ENCODE measurements around the gene C1orf141.
"Not testable (repeated sequence)": the region's sequence is repeated elsewhere in the genome, so short reads cannot be mapped to it uniquely, and the experiment has no call there.

The C1orf141 gene

GRCh38 chr1:67146101-67146500, 11.3 kb upstream of the C1orf141 start:
- H3K4me3 ChIP-seq (replicated peaks; ENCODE audit: low read depth, low read length) = no peak overlapping the region
- TF ChIP-seq CTCF (IDR thresholded peaks at IDR 0.05; ENCODE audit: low read depth, low read length, missing control alignments) = no peak
- DNase-seq (ENCODE audit: extremely low read depth, low read depth) = no peak

- no peak for DNase-seq (ENCODE audit: extremely low read depth, low read depth)
- H3K4me3 ChIP-seq (replicated peaks; ENCODE audit: low read depth, low read length) = no peak overlapping the region
- TF ChIP-seq CTCF (IDR thresholded peaks at IDR 0.05; ENCODE audit: low read depth, low read length, missing control alignments) = peak; percentile 24
Observed at GRCh38 chr1:67144696-67145095, 9.9 kb upstream of the C1orf141 start.

- no peak for DNase-seq (ENCODE audit: extremely low read depth, low read depth)
- TF ChIP-seq CTCF (IDR thresholded peaks at IDR 0.05; ENCODE audit: low read depth, low read length, missing control alignments) = no peak
- no peak overlapping the region for H3K4me3 ChIP-seq (replicated peaks; ENCODE audit: low read depth, low read length)
Observed at GRCh38 chr1:67143966-67144365, 9.2 kb upstream of the C1orf141 start.

GRCh38 chr1:67142931-67143330, 8.2 kb upstream of the C1orf141 start:
- DNase-seq (ENCODE audit: extremely low read depth, low read depth) = no peak
- no peak overlapping the region for H3K4me3 ChIP-seq (replicated peaks; ENCODE audit: low read depth, low read length)
- TF ChIP-seq CTCF (IDR thresholded peaks at IDR 0.05; ENCODE audit: low read depth, low read length, missing control alignments) = no peak

- DNase-seq (ENCODE audit: extremely low read depth, low read depth); H3K4me3 ChIP-seq (replicated peaks; ENCODE audit: low read depth, low read length): not testable (repeated sequence)
Observed at GRCh38 chr1:67141832-67142231, 7.1 kb upstream of the C1orf141 start.

GRCh38 chr1:67140460-67140859, 5.7 kb upstream of the C1orf141 start:
- no peak overlapping the region for H3K4me3 ChIP-seq (replicated peaks; ENCODE audit: low read depth, low read length)
- DNase-seq (ENCODE audit: extremely low read depth, low read depth) = no peak
- TF ChIP-seq CTCF (IDR thresholded peaks at IDR 0.05; ENCODE audit: low read depth, low read length, missing control alignments) = no peak

- no peak for TF ChIP-seq CTCF (IDR thresholded peaks at IDR 0.05; ENCODE audit: low read depth, low read length, missing control alignments)
- no peak overlapping the region for H3K4me3 ChIP-seq (replicated peaks; ENCODE audit: low read depth, low read length)
- no peak for DNase-seq (ENCODE audit: extremely low read depth, low read depth)
Observed at GRCh38 chr1:67138813-67139499, 4.2 kb upstream of the C1orf141 start.

Data from HFF-Myc (cell line).